HG02981 (cell line): ENCODE data around the gene TPM4.
A peak's percentile ranks its signal among the peaks of the same experiment; 100 is the strongest.
"Not testable (repeated sequence)": the region's sequence is repeated elsewhere in the genome, so short reads cannot be mapped to it uniquely, and the experiment has no call there.

Experiments
- ATAC-seq: cut with Tn5 transposase; IDR thresholded peaks from one replicate; pipeline ENCODE4 v1.9.1; 2021; ENCODE audit warnings: mild to moderate bottlenecking, moderate library complexity; ENCODE audit not compliant: unreplicated experiment

Gene TPM4

DNA sequence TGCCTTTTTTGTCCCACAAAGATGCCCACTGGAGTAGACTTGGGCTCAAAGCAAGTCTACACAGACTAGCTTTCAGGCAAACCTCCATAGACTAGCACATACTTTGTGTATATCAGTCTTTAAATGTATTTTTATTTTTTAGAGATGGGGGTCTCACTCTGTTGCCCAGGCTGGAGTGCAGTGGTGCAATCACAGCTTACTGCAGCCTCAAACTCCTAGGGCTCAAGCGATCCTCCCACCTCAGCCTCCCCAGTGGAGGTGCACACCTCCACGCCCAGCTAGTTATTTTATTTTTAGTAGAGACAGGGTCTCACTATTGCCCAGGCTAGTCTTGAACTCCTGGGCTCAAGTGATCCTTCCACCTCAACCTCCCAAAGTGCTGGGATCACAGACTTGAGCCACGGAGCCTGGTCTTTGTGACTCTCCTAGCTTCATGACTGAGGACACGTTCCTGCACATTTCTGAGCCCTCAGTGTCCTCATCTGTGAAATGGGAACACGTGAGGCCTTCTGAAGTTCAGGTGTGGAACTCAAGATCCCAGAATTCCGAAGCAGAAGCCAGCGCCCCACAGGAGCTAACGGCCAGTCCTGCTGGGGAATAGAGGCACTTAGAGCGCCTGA lies 5.1 kb upstream of the TPM4 start:
- ATAC-seq, result no peak

DNA sequence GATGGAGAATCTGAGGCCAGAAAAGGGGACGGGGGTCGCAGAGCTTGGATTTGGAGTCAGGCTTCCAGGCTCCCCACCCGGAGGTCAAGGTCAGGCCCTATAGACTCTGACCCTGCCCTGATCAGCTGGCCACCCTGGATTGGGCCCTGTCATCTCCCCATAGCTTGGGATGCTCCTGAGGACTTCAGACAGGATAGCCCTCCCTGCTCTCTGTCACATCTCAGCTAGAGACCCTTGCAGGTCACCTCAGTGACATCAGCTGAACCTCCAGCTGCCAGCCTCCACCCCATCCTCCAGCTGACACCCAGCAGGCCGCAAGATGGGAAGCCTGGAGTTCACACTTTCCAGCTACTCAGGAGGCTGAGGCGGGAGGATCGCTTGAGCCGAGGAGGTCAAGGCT lies 2.8 kb upstream of the TPM4 start:
- no peak for ATAC-seq

DNA sequence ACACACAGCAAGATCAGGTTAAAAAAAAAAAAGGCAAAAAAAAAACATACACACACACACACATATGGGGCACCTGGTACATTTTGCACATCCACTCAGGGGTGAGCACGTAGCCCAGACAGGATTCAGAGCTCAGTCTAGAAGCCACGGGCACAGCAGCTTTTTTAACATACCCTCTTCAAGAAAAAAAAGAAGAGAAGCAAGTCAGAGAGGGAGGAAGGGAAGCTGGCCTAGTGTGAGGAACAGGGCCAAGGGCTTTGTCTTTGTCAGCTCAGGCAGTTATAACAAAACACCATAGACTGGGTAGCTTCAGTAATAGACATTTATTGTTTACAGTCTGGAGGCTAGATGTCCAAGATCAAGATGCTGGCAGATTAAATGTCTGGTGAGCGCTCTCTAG lies 2.3 kb upstream of the TPM4 start:
- ATAC-seq, result no peak

DNA sequence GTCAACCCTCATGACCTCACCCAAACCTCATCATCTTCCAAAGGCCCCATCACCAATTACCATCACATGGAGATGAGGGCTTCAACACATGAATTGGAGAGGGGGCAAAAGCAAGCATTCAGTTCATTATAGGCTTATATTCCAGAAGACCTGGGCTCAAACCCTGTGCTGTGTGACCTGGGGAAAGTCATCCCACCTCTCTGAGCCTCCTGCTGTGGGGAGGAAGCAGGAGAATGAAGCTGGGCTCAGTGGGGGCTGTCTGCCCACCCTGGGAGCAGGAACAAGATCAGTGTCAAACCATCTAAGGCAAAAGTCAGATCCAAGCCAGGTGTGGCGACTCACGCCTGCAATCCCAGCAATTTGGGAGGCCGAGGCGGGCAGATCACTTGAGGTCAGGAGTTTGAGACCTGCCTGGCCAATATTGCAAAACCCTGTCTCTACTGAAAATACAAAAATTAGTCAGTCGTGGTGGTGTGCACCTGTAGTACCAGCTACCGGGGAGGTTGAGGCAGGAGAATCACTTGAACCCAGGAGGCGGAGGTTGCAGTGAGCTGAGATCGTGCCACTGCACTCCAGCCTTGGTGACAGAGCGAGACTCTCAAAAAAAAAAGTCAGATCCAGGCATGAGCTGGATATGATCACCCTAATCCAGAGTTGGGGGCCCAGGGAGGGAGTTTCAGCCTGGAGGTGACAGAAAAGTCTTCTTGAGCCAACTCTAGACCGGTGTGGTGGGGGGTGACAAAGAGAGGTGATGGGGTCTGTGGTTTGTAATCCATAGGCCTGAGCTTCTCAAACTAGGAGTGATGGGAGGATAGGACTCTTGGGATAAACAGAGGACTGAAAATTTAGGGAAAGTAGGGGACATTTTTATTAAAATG lies 1.6 kb upstream of the TPM4 start:
- no peak for ATAC-seq

DNA sequence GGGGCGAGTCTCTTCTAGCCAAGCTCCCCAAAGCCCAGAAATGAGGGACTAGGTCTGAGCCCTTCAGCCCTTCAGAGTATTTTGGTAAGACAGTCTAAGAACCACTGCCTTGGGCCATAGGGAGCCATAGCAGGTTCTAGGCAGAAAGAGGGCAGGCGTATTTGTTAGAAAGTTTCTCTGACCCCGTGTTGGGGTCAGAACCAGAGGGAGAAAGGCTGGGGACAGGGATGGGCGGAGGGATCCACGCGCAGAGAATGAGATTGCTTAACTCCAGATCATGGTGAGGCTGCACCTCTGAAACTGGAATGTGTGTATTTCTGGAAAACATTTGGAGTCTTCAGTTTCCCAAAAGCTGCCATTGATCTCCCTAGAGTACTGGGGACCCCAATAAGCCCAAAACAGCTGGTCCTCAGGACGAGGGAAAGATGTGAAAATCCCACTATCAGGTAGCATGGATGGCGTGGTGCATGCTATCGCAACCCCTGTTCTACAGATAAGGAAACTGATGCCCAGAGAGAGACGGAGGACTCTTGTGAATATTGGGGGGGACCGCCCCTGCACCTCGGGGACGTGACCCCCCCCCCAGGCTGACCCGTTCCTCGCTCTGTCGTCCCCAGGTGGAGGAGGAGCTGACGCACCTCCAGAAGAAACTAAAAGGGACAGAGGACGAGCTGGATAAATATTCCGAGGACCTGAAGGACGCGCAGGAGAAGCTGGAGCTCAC lies 703 bp upstream of the TPM4 start:
- no peak for ATAC-seq

DNA sequence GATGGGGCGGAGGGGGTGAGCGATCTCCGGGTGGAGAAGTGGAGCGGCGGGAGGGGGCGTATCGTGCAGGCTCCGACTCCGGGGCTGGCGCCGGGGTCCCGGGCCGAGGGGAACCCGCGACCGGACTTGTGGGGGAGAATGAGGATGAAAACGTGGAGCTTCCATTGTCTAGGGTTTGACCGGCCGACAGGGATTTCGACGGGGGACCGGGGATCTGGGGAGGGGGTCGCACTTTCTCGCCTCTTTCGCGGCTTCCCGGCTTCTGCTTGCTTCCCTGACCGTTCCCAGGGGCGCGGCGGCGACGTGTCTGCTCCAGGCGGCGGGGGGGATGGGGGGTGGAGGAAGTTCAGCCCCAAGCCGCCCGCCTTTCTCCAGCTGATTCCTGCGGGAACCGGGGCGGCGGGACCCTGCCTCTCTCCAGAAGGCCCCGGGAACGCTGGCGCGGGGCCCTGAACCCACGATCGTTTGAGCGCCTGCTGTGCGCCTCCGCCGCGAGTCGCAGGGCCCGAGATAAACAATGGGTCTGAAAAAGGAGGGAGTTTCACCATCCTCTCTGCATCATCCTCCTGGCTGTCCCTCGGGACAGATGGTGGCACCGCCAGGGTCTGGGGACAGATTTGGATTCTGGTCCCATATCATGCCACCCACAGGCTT lies 790 bp downstream of the TPM4 start:
- ATAC-seq, result no peak

DNA sequence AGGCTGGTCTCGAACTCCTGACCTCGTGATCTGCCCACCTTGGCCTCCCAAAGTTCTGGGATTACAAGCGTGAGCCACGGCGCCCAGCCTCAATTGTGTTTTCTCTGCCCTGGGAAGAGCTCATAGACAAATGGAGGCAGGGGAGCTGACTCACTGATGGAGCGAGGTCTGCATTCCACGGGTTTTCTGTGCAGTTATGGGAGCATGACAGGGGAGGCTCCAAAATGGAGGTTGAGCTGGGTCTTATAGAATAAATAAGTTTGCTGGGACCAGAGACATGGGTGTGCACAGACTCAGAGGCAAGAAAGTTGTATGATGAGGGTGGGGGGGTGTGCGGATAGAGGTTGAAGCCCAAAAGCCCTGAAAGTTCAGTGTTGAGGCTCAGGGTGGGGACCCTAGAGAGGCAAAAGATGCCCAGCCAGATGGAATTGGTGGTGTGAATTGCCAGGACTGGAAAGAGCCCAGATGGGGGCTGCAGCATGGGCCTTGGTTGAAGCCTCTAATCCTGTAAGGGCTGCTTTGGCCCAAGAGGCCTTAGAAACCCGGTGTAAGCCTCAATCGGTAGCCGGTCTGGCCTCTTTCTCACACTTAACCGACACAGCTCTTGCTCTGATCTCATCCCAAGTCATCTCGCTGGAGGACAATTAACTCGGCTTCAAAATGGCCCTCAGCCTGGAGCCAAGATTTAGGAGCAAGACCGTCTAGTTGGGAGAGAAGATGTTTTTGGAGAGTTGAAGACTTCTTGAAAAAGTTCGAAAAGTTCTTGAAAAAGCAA lies 1.9 kb downstream of the TPM4 start:
- ATAC-seq, result no peak

DNA sequence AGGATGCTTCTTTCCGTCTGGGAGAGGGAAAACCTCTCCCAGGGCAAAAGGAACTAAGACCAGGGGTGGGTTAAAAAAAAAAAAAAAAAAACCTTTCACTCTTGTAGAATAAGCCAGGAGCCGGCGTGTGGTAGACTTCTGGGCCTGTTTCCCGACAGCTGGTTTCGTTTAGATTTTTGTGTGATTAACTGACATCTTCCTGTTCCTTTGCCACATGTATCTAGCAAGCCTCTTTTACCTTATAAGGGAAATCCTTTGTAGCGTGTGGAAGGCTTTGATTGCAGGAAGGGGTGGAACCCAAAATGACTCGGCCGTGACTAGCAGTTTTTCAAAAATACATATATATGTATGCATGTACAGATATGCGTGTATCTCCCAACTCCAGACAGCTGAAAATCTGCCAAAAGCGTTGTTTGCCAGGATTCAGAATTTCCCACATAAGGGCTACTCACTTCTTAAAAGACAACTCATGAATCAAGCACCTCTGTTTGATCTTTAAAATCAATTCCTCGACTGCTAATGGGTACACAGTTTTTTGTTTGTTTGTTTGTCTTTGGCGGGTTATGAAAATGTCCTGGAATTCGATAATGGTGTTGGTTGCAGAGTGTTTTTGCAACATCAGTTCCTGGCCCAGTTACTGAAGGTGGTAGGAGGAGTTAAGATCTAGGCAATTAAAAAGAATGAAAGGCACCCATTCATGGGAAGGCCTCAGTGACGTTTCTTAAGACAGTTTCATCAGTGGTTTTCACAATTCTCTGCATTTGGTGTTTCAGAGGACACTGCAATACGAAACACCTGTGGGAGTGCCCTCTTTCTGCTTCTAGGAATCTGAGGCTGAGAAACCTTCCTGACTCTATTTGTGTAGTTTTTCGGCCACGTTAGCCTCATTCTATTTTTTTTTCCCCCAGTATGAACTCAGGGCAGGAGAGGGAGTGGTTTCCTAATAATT lies 2.7 kb downstream of the TPM4 start:
- peak; percentile 41 for ATAC-seq

DNA sequence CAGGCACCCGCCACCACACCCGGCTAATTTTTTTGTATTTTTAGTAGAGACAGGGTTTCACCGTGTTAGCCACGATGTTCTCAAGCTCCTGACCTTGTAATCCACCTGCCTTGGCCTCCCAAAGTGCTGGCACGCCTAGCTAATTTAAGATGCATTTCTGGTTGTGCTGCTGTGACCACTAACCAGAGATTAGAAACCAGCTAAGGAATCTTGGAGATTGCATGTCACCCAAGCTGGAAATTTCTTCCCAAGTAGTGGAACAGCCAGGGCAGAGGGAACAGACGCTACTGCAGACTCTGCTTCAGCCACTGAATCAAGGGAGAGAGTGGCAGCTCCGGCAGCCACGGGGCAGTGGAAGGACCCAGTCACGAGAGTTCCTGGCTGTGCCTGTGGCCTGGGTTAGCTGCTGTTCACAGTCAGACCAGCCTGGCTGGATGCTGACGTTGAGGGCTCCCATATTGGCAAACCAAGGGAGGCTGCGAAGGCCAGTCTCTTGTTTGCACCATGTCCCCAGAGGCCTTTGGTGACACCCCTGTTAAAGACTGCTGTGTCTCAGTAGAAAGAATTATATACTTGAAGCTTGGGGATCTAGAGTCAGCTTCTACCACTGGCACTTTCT lies 7.9 kb downstream of the TPM4 start:
- ATAC-seq, result no peak

DNA sequence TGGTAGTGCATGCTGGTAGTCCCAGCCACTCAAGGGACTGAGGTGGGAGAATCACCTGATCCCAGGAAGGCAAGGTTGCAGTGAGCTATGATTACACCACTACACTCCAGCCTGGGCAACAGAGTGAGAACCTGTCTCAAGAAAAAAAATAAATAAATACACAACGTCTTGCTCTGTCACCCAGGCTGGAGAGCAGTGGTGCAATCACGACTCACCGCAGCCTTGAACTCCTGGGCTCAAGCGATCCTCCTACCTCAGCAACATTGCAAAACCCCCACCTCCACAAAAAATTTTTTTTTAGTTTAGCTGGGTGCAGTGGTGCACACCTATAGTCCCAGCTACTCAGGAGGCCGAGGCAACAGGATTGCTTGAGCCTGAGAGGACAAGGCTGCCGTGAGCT lies 8.8 kb downstream of the TPM4 start:
- no peak for ATAC-seq

DNA sequence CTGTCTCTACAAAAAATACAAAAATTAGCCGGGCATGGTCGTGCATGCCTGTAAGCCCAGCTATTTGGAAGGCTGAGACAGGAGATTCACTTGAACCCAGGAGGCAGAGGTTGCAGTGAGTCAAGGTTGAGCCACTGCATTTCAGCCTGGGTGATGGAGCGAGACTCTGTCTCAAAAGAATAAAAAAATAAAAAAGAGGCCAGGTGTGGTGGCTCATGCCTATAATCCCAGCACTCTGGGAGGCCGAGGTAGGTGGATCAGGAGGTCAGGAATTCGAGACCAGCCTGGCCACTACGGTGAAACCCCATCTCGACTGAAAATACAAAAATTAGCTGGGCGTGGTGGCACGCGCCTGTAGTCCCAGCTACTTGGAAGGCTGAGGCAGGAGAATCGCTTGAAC lies 11.1 kb downstream of the TPM4 start:
- not testable (repeated sequence) for ATAC-seq

DNA sequence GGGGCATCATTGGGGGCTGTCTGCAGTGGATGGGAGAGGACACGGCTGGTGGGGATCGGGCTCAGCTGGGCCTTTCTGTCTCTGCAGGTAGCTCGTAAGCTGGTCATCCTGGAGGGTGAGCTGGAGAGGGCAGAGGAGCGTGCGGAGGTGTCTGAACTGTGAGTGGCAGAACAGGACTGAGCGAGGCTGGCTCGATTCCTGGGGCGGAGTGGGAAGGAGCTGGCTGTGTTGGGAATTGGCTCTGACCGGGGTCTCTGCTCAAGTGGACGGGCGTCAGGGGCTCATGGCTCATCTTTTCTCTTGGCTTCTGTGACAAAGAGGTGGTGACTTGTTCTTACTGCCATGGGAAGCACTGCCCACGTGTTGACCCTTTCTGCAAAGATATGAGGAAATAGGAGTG lies 11.6 kb downstream of the TPM4 start:
- ATAC-seq, result no peak

DNA sequence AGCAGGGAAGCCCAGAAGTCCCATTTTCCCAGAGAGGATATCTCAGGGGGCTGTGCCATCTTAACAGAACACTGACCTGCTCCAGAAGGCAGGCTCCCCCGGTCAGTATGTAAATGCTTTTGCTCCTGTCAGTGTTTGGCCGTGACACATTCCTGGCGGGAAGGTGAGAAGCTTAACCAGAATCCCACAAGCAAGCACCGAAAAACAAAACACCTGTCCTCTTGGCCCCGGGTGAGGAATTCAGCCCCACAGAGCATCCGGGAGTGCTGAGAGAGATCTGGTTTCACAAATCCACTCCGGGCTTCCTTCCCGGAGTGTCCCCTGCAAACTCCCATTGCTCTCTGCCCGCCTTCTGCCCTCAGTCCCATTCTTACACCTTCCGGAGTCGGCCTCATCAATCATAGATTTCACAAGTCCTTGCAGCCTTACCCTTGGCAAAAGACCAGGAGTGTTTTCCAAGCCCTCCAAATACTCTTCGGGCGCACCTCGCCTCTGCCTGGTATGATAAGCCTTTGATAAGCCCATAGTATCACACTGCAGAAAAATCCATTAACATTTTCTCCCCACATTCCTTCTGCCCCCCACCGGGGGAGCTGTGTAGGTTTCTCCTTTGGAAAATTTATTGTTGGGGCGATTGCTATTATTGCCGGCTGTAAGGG lies 12.2 kb downstream of the TPM4 start:
- ATAC-seq, result no peak

DNA sequence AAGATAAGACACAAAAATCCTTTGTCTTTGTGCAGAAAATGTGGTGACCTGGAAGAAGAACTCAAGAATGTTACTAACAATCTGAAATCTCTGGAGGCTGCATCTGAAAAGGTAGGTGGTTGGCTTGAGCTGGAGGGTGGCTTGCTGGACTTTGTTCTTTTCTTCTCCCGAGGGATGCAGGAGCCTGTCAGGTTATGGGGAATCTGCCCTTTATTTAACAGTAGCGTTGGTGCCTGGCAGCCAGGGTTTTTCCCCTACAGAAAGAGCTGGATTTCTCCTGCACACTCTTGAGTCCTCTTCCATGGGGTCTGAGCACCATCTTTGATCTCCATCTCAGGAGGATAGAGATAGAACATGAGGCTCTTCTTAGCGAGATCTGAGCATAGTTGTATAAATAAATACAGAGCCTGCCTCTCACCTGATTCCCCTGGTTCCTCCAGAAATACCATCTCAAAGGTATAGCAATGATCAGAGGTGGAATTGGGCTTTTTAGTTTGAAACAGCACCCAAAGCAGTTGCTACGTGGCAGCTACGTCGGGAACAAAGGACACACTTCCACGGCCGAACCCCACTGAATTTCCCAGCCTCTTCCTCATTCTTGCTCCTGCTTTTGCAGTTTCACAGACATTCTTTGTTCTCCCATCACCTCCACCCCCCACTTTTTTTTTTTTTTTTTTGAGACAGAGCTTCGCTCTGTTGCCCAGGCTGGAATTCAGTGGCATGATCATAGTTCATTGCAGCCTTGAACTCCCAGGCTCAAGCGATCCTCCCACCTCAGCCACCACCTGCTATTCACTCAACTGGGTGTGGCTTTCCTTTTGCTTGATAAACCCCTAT lies 12.9 kb downstream of the TPM4 start:
- ATAC-seq, result no peak

DNA sequence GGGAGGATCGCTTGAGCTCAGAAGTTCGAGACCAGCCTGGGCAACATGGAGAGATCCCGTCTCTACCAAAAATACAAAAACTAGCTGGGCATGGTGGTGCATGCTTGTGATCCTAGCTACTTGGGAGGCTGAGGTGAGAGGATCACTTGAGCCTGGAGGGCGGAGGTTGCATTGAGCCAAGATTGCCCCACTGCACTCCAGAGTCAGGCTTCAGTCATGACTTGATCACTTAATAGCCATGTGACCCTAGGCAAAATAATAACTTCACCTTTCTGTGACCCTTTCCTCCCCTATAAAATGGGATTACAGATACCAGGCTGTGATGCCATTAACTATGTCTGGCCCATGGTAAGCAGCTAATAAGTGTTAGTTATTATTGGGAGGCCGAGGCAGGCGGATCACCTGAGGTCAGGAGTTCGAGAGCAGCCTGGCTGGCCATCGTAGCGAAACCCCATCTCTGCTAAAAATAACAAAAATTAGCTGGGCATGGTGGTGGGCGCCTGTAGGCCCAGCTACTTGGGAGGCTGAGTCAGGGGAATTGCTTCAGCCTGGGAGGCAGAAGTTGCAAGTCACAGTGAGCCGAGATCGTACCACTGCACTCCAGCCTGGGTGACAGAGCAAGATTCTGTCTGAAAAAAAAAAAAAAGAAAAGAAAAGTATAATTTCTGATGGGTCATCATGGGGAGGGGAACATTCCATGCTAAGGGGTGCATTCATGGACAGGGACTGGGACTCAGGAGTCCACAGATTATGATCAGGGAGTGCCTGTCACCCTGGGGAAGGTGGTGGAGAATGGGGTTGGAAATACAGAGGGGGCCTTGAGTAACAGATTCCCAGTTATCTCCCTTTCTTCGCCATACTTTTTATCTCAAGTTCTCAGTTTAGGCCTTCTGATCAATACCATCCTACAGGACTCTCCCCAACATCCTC lies 15.5 kb downstream of the TPM4 start:
- no peak for ATAC-seq

DNA sequence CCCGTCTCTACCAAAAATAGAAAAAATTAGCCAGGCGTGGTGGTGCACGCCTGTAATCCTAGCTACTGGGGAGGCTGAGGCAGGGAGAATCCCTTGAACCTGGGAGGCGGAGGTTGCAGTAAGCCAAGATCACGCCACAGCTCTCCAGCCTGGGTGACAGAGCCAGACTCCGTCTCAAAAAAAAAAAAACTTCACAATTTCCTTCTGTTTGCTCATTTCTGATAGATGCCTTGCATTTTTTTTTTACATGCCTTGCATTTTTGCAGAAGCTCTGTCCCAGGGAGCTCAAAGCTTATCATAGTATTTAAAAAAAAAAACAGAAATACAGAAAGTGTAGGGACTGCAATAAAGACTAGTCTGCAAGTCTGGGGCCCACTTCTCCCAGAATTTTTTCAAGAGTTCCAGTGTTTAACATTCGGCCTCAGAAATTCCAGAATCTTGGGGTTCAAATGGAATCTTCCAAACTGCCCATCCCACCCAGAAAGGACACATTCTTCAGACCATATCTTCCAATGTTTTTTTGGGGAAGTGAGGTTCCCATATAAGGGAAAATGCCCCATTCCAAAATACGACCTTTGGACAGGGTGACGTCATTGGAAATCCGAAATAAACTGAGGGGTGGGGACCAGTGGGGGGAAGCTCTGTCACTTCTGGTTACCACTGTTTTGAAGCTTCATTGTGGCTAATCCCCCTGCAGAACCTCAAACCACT lies 18.2 kb downstream of the TPM4 start:
- ATAC-seq, result no peak
